ENCODE results near the gene ABTB2.

ABTB2 gene

DNA sequence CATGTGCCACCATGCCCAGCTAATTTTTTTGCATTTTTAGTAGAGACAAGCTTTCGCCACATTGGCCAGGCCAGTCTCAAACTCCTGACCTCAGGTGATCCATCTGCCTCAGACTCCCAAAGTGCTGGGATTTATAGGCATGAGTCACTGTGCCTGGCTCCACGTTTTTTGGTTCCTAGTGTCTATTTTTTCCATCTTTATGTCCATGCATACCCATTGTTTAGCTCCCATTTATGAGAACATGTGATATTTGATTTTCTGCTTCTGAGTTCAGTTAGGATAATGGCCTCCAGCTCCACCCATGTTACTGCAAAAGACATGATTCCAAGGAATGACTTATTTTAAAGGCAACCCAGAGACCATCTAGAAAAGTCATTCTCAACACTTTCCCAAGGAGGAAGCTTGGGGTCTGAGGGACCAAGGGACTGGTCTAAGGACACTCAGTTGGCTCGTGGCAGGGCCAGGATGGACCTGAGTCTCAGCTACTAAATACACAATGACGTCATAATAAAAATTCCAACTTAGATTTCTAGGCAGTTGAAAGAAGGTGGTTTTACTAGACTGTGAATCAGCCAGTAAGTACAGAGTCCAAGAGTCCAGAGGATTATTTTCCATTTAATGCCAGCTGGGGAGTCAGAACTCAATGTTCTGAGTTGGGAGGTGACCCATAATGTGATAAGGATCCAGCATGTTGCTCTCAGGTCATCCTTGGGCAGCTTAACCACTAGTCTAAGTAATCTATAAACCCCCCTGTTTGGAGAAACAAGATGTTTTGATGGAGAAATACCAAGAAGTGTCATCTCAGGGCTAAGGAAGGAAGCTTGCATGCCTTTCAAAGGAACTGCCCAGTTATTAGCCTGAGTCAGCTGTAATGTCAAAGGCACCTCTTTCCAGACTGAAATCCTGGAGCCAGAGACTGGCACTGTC, 39.4 kb downstream of the ABTB2 start:
- no peak for ATAC-seq

DNA sequence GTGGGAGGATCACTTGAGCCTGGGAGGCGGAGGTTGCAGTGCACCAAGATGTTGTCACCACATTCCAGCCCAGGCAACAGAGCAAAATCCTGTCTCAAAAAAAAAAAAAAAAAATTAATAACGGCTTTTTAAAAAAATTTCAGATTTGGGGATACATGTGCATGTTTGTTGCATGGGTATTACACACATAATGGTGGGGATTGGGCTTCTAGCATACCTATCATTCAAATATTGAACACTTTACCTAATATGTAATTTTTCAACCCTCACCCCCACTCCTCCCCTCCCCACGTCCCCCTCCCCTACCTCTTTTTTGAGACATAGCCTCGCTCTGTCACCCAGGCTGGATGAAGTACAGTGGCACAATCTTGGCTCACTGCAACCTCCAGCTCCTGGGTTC, 40.1 kb downstream of the ABTB2 start:
- no peak for ATAC-seq
- H3K4me1 Mint-ChIP-seq = peaks cover 16% of the 10 kb centered on the region
- no peak overlapping the region for H3K4me3 Mint-ChIP-seq
- no peak overlapping the region for H3K27ac Mint-ChIP-seq
- H3K27me3 Mint-ChIP-seq = no peaks in the 10 kb centered on the region
- no peaks in the 10 kb centered on the region for H3K36me3 Mint-ChIP-seq
- no peaks in the 10 kb centered on the region for H3K9me3 Mint-ChIP-seq

More for the DNA sequence above, 39.4 kb downstream of the ABTB2 start:
- Mint-ChIP-seq H3K4me3 (no peak overlapping the region), H3K4me1 (peaks cover 9% of the 10 kb centered on the region), H3K36me3 (no peaks in the 10 kb centered on the region), H3K27ac (no peak overlapping the region), H3K9me3 (no peaks in the 10 kb centered on the region), H3K27me3 (no peaks in the 10 kb centered on the region)

DNA sequence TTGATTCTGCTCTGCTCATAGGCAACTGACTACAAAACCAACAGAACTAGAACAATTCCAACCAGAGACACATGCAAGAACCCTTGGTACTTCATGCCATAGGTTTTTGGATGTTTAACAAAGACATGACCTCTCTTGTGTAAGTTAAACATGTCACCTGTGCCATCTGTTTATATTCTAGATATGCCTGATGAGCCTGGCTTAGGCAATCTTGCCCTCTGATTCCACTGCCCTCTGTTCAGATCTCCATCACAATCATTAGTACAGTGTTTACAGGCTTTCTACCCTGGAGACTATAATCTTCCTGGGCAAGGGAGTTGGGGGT, 40.8 kb downstream of the ABTB2 start:
- no peak overlapping the region for H3K4me3 Mint-ChIP-seq
- H3K36me3 Mint-ChIP-seq = no peaks in the 10 kb centered on the region
- peaks cover 19% of the 10 kb centered on the region for H3K4me1 Mint-ChIP-seq
- H3K27ac Mint-ChIP-seq = no peak overlapping the region
- no peak for ATAC-seq
- no peaks in the 10 kb centered on the region for H3K9me3 Mint-ChIP-seq
- no peaks in the 10 kb centered on the region for H3K27me3 Mint-ChIP-seq

DNA sequence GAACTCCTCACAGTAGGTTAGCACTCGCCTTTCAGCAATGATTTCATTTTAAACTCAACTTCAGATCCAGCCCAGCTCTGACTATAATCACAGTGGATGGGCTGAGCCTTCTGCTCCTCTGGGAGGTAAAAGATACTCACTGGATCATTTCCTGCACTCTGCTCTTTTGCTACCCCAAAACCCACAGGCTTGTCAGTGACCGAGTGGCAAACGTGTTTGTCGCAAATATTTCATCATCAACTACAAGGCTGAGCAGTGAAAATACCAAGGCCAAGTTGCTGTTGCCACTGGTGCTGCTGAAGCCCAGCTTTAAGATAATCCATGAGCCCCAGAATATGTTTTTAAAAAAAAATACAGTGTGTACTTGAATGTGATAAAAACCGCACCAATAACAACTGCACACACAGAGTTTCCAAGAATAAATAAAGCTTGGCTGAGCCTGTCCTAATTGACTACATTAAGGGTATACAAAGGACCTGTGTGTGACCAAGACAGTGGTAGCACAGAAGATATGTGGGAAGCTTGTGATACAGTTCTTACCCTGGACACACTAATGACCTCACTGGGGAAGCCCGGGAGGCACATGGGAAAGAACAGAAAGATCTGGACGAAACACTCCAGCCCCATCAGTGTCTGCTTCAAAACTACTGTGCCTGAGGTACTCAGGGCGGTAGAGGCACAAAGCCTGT, 41.3 kb downstream of the ABTB2 start:
- H3K36me3 Mint-ChIP-seq = no peaks in the 10 kb centered on the region
- no peak overlapping the region for H3K4me3 Mint-ChIP-seq
- peak; percentile 32 for ATAC-seq
- H3K27me3 Mint-ChIP-seq = no peaks in the 10 kb centered on the region
- H3K4me1 Mint-ChIP-seq = peaks cover 19% of the 10 kb centered on the region
- H3K9me3 Mint-ChIP-seq = no peaks in the 10 kb centered on the region
- no peak overlapping the region for H3K27ac Mint-ChIP-seq

GRCh38 chr11:34315394-34315793, 42.4 kb downstream of the ABTB2 start:
- no peaks in the 10 kb centered on the region for H3K36me3 Mint-ChIP-seq
- H3K4me1 Mint-ChIP-seq = peaks cover 19% of the 10 kb centered on the region
- H3K4me3 Mint-ChIP-seq = no peak overlapping the region
- ATAC-seq = no peak
- H3K9me3 Mint-ChIP-seq = no peaks in the 10 kb centered on the region
- peaks cover 7% of the 10 kb centered on the region for H3K27me3 Mint-ChIP-seq
- no peak overlapping the region for H3K27ac Mint-ChIP-seq

- H3K36me3 Mint-ChIP-seq = no peaks in the 10 kb centered on the region
- no peak overlapping the region for H3K27ac Mint-ChIP-seq
- H3K4me1 Mint-ChIP-seq = peaks cover 19% of the 10 kb centered on the region
- H3K27me3 Mint-ChIP-seq = peaks cover 10% of the 10 kb centered on the region
- H3K4me3 Mint-ChIP-seq = no peak overlapping the region
- no peak for ATAC-seq
- no peaks in the 10 kb centered on the region for H3K9me3 Mint-ChIP-seq
Observed at GRCh38 chr11:34314936-34315335, 42.9 kb downstream of the ABTB2 start.

DNA sequence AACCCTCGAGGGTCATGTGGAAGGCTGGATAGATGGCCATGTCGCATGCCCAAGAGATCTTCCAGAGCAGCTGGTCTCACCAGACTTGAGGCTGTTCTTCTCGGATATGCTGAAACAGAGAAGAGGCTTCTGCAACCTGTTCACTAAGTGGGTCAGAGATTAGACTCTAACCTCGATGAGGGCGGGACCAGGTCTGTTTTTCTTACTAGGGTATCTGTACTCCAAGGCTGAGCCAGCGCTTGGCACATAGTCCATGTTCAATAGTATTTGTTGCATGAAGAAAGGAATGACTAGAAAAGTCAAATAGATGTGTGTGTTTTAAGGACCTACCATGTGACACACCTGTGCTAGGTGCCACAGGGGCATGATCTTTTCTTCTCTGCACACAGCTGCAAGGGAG, 43.6 kb downstream of the ABTB2 start:
- Mint-ChIP-seq H3K36me3 (no peaks in the 10 kb centered on the region), H3K4me1 (peaks cover 19% of the 10 kb centered on the region), H3K27me3 (peaks cover 10% of the 10 kb centered on the region), H3K9me3 (no peaks in the 10 kb centered on the region), H3K4me3 (no peak overlapping the region), H3K27ac (no peak overlapping the region)
- ATAC-seq = no peak

- peaks cover 19% of the 10 kb centered on the region for H3K4me1 Mint-ChIP-seq
- peaks cover 10% of the 10 kb centered on the region for H3K27me3 Mint-ChIP-seq
- peak; percentile 86 for ATAC-seq
- no peaks in the 10 kb centered on the region for H3K9me3 Mint-ChIP-seq
- H3K27ac Mint-ChIP-seq = no peak overlapping the region
- no peaks in the 10 kb centered on the region for H3K36me3 Mint-ChIP-seq
- no peak overlapping the region for H3K4me3 Mint-ChIP-seq
Observed at GRCh38 chr11:34313099-34313517, 44.7 kb downstream of the ABTB2 start.

DNA sequence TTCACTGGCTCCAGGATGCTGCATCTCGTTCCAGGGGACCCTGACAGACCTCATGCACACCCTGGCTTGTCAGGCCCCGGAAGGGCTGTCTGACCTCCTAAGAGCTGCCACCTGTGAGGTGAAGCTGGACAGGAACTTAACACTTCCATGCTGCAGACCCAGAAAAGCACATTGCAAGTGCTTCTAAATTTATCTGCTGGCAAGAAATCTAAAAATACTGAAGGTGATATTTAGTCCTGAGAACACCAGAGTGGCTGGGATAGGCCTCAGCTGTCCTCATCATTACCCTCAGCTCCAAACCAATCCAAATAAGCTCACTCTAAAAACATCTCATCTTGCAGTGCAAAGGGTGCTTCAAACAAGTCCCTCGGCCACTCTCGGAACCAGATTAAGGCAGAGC, 46.7 kb downstream of the ABTB2 start:
- ATAC-seq = no peak
- Mint-ChIP-seq H3K9me3 (no peaks in the 10 kb centered on the region), H3K27ac (no peak overlapping the region), H3K36me3 (no peaks in the 10 kb centered on the region), H3K27me3 (peaks cover 10% of the 10 kb centered on the region), H3K4me1 (peaks cover 19% of the 10 kb centered on the region), H3K4me3 (no peak overlapping the region)

DNA sequence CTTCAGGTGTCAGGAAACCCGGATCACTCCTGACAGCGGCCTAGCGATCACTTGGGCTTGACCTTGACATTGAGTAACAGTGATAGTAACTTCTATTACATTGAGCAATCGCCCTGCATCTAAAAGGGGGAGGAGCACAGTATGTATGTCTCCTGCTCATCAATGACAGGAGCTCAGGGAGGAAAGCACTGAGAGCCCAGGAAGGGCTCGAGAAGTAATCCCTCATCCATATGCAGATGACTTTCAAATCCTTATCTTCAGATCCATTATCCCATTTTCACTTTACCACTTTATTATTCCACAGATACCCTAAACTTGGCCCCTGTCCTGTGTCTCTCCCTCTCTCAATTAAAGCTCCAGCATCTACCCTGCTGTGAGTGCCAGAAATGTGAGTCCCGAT, 47.8 kb downstream of the ABTB2 start:
- Mint-ChIP-seq H3K36me3 (no peaks in the 10 kb centered on the region), H3K9me3 (no peaks in the 10 kb centered on the region), H3K27ac (no peak overlapping the region), H3K4me1 (peaks cover 19% of the 10 kb centered on the region), H3K27me3 (peaks cover 10% of the 10 kb centered on the region), H3K4me3 (no peak overlapping the region)
- ATAC-seq = no peak

- Mint-ChIP-seq H3K27ac (no peak overlapping the region), H3K36me3 (no peaks in the 10 kb centered on the region), H3K4me1 (peaks cover 16% of the 10 kb centered on the region), H3K4me3 (no peak overlapping the region), H3K9me3 (no peaks in the 10 kb centered on the region), H3K27me3 (peaks cover 10% of the 10 kb centered on the region)
- no peak for ATAC-seq
Observed at GRCh38 chr11:34308913-34309585, 48.8 kb downstream of the ABTB2 start.

DNA sequence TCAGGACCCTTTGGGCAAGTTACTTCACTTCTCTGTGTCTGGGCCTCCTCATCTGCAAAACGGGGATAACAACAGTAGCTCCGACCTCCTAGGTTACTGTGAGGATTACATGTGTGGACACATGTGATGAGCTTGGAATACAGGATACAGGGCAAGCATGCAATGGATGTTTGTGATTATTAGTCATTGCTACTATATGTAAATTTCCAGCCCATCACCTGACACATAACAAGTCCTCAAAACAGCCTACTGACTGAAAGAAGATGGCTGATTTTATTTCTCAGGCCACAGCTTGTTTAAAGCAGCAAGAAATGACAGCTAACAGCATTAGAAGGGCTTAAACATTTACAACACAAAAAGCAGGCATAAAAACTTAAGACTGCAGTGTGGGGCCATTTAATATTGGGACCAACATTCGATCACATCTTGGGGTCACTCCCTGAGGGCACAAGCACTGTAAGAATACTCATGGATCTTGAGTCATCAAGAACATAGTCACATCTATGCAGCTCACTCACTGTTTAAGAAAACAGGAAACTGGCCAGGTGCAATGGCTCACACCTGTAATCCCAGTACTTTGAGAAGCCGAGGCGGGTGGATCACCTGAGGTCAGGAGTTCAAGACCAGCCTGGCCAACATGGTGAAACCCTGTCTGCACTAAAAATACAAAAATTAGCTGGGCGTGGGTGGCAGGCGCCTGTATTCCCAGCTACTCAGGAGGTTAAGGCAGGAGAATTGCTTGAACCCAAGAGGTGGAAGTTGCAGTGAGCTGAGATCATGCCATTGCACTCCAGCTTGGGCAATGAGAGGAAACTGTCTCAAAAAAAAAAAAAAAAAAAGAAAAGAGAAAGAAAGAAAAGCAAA, 49.5 kb downstream of the ABTB2 start:
- H3K27me3 Mint-ChIP-seq = peaks cover 10% of the 10 kb centered on the region
- ATAC-seq = no peak
- H3K27ac Mint-ChIP-seq = no peak overlapping the region
- H3K9me3 Mint-ChIP-seq = no peaks in the 10 kb centered on the region
- H3K4me3 Mint-ChIP-seq = no peak overlapping the region
- H3K4me1 Mint-ChIP-seq = peaks cover 9% of the 10 kb centered on the region
- no peaks in the 10 kb centered on the region for H3K36me3 Mint-ChIP-seq

GRCh38 chr11:34305780-34306179, 52.0 kb downstream of the ABTB2 start:
- H3K36me3 Mint-ChIP-seq = no peaks in the 10 kb centered on the region

GRCh38 chr11:34305193-34305592, 52.6 kb downstream of the ABTB2 start:
- Mint-ChIP-seq H3K27me3 (peaks cover under 1% of the 10 kb centered on the region), H3K9me3 (no peaks in the 10 kb centered on the region)

More at GRCh38 chr11:34305780-34306179, 52.0 kb downstream of the ABTB2 start:
- H3K27me3 Mint-ChIP-seq = peaks cover 6% of the 10 kb centered on the region
- no peak overlapping the region for H3K4me3 Mint-ChIP-seq
- no peaks in the 10 kb centered on the region for H3K9me3 Mint-ChIP-seq
- no peak overlapping the region for H3K27ac Mint-ChIP-seq
- peaks cover 17% of the 10 kb centered on the region for H3K4me1 Mint-ChIP-seq
- ATAC-seq = no peak

More at GRCh38 chr11:34305193-34305592, 52.6 kb downstream of the ABTB2 start:
- no peak overlapping the region for H3K27ac Mint-ChIP-seq
- H3K4me3 Mint-ChIP-seq = no peak overlapping the region
- no peaks in the 10 kb centered on the region for H3K36me3 Mint-ChIP-seq
- ATAC-seq = no peak
- H3K4me1 Mint-ChIP-seq = peaks cover 20% of the 10 kb centered on the region
